Trophoblast cell (in vitro differentiated cells and primary cell): Measurements from ENCODE around the gene TCP10L.

Experiments
- DNase-seq, 2 donors: peaks; one replicate each; pipeline ENCODE4 v3.0.0-alpha.2; 2016
- H2AFZ ChIP-seq: 2 replicates; pipeline ENCODE4 v1.6.1; 2013; ENCODE audit warnings: low read length, moderate library complexity, mild to moderate bottlenecking; ENCODE audit not compliant: insufficient read depth, poor library complexity
- H2AK5ac ChIP-seq: 2 replicates; pipeline ENCODE4 v1.6.1; 2013; ENCODE audit warnings: mild to moderate bottlenecking, low read length
- H2BK120ac ChIP-seq: 2 replicates; pipeline ENCODE4 v1.6.1; 2013; ENCODE audit warnings: low read length, mild to moderate bottlenecking, moderate library complexity; ENCODE audit not compliant: insufficient read depth, poor library complexity
- H2BK12ac ChIP-seq: 2 replicates; pipeline ENCODE4 v1.6.1; 2013; ENCODE audit warnings: mild to moderate bottlenecking, low read length, moderate library complexity
- H2BK5ac ChIP-seq: 2 replicates; pipeline ENCODE4 v1.6.1; 2013; ENCODE audit warnings: low read length, low read depth, moderate library complexity, mild to moderate bottlenecking; ENCODE audit not compliant: poor library complexity
- H3K14ac ChIP-seq: 2 replicates; pipeline ENCODE4 v1.6.1; 2013; ENCODE audit warnings: mild to moderate bottlenecking, low read length
- H3K18ac ChIP-seq: 2 replicates; pipeline ENCODE4 v1.6.1; 2013; ENCODE audit warnings: mild to moderate bottlenecking, low read length
- H3K23ac ChIP-seq: 2 replicates; pipeline ENCODE4 v1.6.1; 2013; ENCODE audit warnings: low read length
- H3K27ac ChIP-seq: 2 replicates; pipeline ENCODE4 v1.5.1; 2013; ENCODE audit warnings: low read depth, mild to moderate bottlenecking, inconsistent platforms, low read length, moderate library complexity
- H3K27me3 ChIP-seq: 2 replicates; pipeline ENCODE4 v1.6.1; 2013; ENCODE audit warnings: inconsistent platforms, mild to moderate bottlenecking, low read length, moderate library complexity; ENCODE audit not compliant: insufficient read depth
- H3K36me3 ChIP-seq, 2 experiments: 1 replicate in 1 of 2; 2 replicates in 1 of 2; pipeline ENCODE4 v1.6.1; 2013; ENCODE audit warnings: low read length in 2 of 2, mild to moderate bottlenecking in 2 of 2, moderate library complexity in 1 of 2; ENCODE audit not compliant: insufficient read depth in 2 of 2, control insufficient read depth in 1 of 2
- H3K4ac ChIP-seq: 2 replicates; pipeline ENCODE4 v1.6.1; 2013; ENCODE audit warnings: low read depth, mild to moderate bottlenecking, low read length, moderate library complexity
- H3K4me1 ChIP-seq, 2 experiments: 1 replicate in 1 of 2; 2 replicates in 1 of 2; pipeline ENCODE4 v1.6.1; 2013; ENCODE audit warnings: low read length in 2 of 2, mild to moderate bottlenecking in 2 of 2, moderate library complexity in 1 of 2; ENCODE audit not compliant: insufficient read depth in 2 of 2, control insufficient read depth in 1 of 2
- H3K4me2 ChIP-seq: 2 replicates; pipeline ENCODE4 v1.6.1; 2013; ENCODE audit warnings: inconsistent platforms, mild to moderate bottlenecking, low read length, moderate library complexity
- H3K4me3 ChIP-seq: 2 replicates; pipeline ENCODE4 v1.5.1; 2013; ENCODE audit warnings: mild to moderate bottlenecking, low read depth, low read length, inconsistent platforms
- H3K79me1 ChIP-seq: one replicate; pipeline ENCODE4 v1.6.1; 2013; ENCODE audit warnings: low read length
- H3K79me2 ChIP-seq: 2 replicates; pipeline ENCODE4 v1.6.1; 2013; ENCODE audit warnings: low read length, mild to moderate bottlenecking; ENCODE audit not compliant: control insufficient read depth, insufficient read depth, poor library complexity
- H3K9ac ChIP-seq: 2 replicates; pipeline ENCODE4 v1.6.1; 2013; ENCODE audit warnings: mild to moderate bottlenecking, low read length
- H3K9me3 ChIP-seq: 2 replicates; pipeline ENCODE4 v1.6.1; 2013; ENCODE audit warnings: low read depth, mild to moderate bottlenecking, control low read depth, inconsistent platforms, low read length; ENCODE audit not compliant: insufficient read depth
- H4K12ac ChIP-seq: 2 replicates; pipeline ENCODE4 v1.6.1; 2013; ENCODE audit warnings: low read depth, mild to moderate bottlenecking, low read length, moderate library complexity
- H4K8ac ChIP-seq: 2 replicates; pipeline ENCODE4 v1.6.1; 2013; ENCODE audit warnings: low read depth, mild to moderate bottlenecking, low read length, moderate library complexity
- H4K91ac ChIP-seq: one replicate; pipeline ENCODE4 v1.6.1; 2013; ENCODE audit warnings: low read depth, mild to moderate bottlenecking, low read length, moderate library complexity
- WGBS: extraction: QIAGEN DNeasy Blood & Tissue Kit; methylation state at CpG from one replicate; pipeline ENCODE4 v1.1.7; 2013; ENCODE audit warnings: missing lambda C conversion rate; ENCODE audit not compliant: insufficient read length, insufficient coverage; ENCODE audit errors: extremely low coverage; 5-methylcytosine and 5-hydroxymethylcytosine counted together

The TCP10L gene

GRCh38 chr21:32608851-32609250 lies 23.5 kb upstream of the TCP10L start:
- H2BK5ac ChIP-seq, result no peak overlapping the region
- H2BK120ac ChIP-seq, result no peak overlapping the region
- H3K79me2 ChIP-seq, result peaks cover 4% of the 10 kb centered on the region
- H3K4ac ChIP-seq, result no peak overlapping the region
- H2AFZ ChIP-seq, result no peak overlapping the region
- H4K8ac ChIP-seq, result no peak overlapping the region
- no peak overlapping the region for H4K12ac ChIP-seq
- H3K36me3 ChIP-seq, result peaks cover 13 to 37% of the 10 kb centered on the region in 2 experiments
- no peaks in the 10 kb centered on the region for H3K9me3 ChIP-seq
- H3K14ac ChIP-seq, result no peak overlapping the region
- H3K4me1 ChIP-seq, result peaks cover 3 to 4% of the 10 kb centered on the region in 2 experiments
- DNase-seq, result no peak
- no peak overlapping the region for H3K4me2 ChIP-seq
- H3K27ac ChIP-seq, result no peak overlapping the region
- no peak overlapping the region for H3K18ac ChIP-seq
- no peak overlapping the region for H2AK5ac ChIP-seq
- H3K23ac ChIP-seq, result no peak overlapping the region
- no peak overlapping the region for H2BK12ac ChIP-seq
- peaks cover 15% of the 10 kb centered on the region for H3K79me1 ChIP-seq
- H3K27me3 ChIP-seq, result no peaks in the 10 kb centered on the region
- no peak overlapping the region for H3K9ac ChIP-seq
- no CpG with 5 or more reads among the region's 5 CpGs for WGBS
- H4K91ac ChIP-seq, result no peak overlapping the region
- H3K4me3 ChIP-seq, result no peak overlapping the region

DNA sequence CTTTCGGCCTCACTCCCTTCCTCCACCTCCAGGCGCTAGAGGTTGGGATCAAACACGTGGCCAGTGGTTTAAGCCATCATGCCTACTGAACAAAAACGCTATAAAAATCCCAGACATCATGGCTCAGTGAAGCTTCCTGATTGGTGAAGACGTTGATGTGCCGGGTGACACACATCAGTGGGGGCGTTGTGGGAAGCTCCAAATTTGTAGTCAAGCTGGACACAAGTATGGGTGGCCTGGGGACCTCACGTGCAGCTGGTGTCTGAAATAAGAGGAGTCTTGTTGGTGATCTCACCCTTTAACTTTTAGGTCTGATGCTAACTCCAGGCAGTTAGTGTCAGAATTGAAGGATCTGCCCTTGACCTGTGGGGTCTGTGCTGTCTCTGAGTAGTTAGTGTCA lies 20.1 kb upstream of the TCP10L start:
- H3K9me3 ChIP-seq, result no peaks in the 10 kb centered on the region
- H3K9ac ChIP-seq, result no peak overlapping the region
- H4K12ac ChIP-seq, result no peak overlapping the region
- no peaks in the 10 kb centered on the region for H3K4me1 ChIP-seq
- H4K91ac ChIP-seq, result no peak overlapping the region
- no peak overlapping the region for H3K4me2 ChIP-seq
- H3K23ac ChIP-seq, result no peak overlapping the region
- no peak overlapping the region for H2BK120ac ChIP-seq
- no peak overlapping the region for H3K27ac ChIP-seq
- H3K14ac ChIP-seq, result no peak overlapping the region
- no peak overlapping the region for H3K18ac ChIP-seq
- H3K4me3 ChIP-seq, result no peak overlapping the region
- WGBS, result no CpG with 5 or more reads among the region's 8 CpGs
- no peak overlapping the region for H4K8ac ChIP-seq
- H3K36me3 ChIP-seq, result peaks cover 28 to 55% of the 10 kb centered on the region in 2 experiments
- H2AFZ ChIP-seq, result no peak overlapping the region
- DNase-seq, result no peak
- no peaks in the 10 kb centered on the region for H3K79me1 ChIP-seq
- no peak overlapping the region for H2BK12ac ChIP-seq
- H3K79me2 ChIP-seq, result no peaks in the 10 kb centered on the region
- no peak overlapping the region for H3K4ac ChIP-seq
- H2BK5ac ChIP-seq, result no peak overlapping the region
- H2AK5ac ChIP-seq, result no peak overlapping the region
- no peaks in the 10 kb centered on the region for H3K27me3 ChIP-seq

GRCh38 chr21:32604464-32604863 lies 19.1 kb upstream of the TCP10L start:
- no peaks in the 10 kb centered on the region for H3K79me1 ChIP-seq
- H3K27me3 ChIP-seq, result no peaks in the 10 kb centered on the region
- no peak overlapping the region for H2AK5ac ChIP-seq
- H3K27ac ChIP-seq, result no peak overlapping the region
- H3K4ac ChIP-seq, result no peak overlapping the region
- no peak overlapping the region for H3K4me2 ChIP-seq
- H2AFZ ChIP-seq, result no peak overlapping the region
- H3K4me1 ChIP-seq, result no peaks in the 10 kb centered on the region
- WGBS, result no CpG with 5 or more reads among the region's 8 CpGs
- no peak overlapping the region for H2BK5ac ChIP-seq
- no peak overlapping the region for H3K14ac ChIP-seq
- H3K36me3 ChIP-seq, result peaks cover 35 to 56% of the 10 kb centered on the region in 2 experiments
- H4K91ac ChIP-seq, result no peak overlapping the region
- no peak overlapping the region for H4K8ac ChIP-seq
- no peak overlapping the region for H3K18ac ChIP-seq
- no peak overlapping the region for H3K4me3 ChIP-seq
- H3K79me2 ChIP-seq, result no peaks in the 10 kb centered on the region
- H3K23ac ChIP-seq, result no peak overlapping the region
- H3K9me3 ChIP-seq, result no peaks in the 10 kb centered on the region
- H4K12ac ChIP-seq, result no peak overlapping the region
- no peak overlapping the region for H2BK12ac ChIP-seq
- no peak overlapping the region for H2BK120ac ChIP-seq
- DNase-seq, result no peak
- H3K9ac ChIP-seq, result no peak overlapping the region

- Histone ChIP-seq H3K27me3 (no peaks in the 10 kb centered on the region), H2AK5ac (no peak overlapping the region), H2BK12ac (no peak overlapping the region), H3K79me2 (no peaks in the 10 kb centered on the region), H4K91ac (no peak overlapping the region), H3K4me1 (no peaks in the 10 kb centered on the region), H3K4me2 (no peak overlapping the region), H2AFZ (no peak overlapping the region), H4K8ac (no peak overlapping the region), H3K36me3 (peaks cover 35 to 54% of the 10 kb centered on the region in 2 experiments), H3K27ac (no peak overlapping the region), H3K4ac (no peak overlapping the region), H3K9me3 (no peaks in the 10 kb centered on the region), H3K23ac (no peak overlapping the region), H4K12ac (no peak overlapping the region), H3K9ac (no peak overlapping the region), H2BK5ac (no peak overlapping the region), H3K4me3 (no peak overlapping the region), H3K14ac (no peak overlapping the region), H3K18ac (no peak overlapping the region), H3K79me1 (no peaks in the 10 kb centered on the region), H2BK120ac (no peak overlapping the region)
- no peak for DNase-seq
- no CpG with 5 or more reads among the region's 8 CpGs for WGBS
Measured at GRCh38 chr21:32603131-32603530, 17.8 kb upstream of the TCP10L start.
